Colonic mucosa (tissue), 4 donors: ENCODE results near the gene SETBP1. TPM values are rescaled to one million over a fixed set of nuclear protein-coding genes. Genes with fewer than 3 reads are reported as not detected.

Source experiments
- DNase-seq: peaks from one replicate; pipeline ENCODE4 v3.0.0-alpha.2; 2020
- H3K27ac ChIP-seq: fragments of 200-600 bp; one replicate; pipeline ENCODE4 v1.8.0; 2021
- H3K27me3 ChIP-seq: fragments of 200-600 bp; one replicate; pipeline ENCODE4 v1.8.0; 2021
- H3K36me3 ChIP-seq: fragments of 200-600 bp; one replicate; pipeline ENCODE4 v1.8.0; 2021
- H3K4me1 ChIP-seq: fragments of 200-600 bp; one replicate; pipeline ENCODE4 v1.8.0; 2021; ENCODE audit warnings: mild to moderate bottlenecking
- H3K4me3 ChIP-seq: fragments of 200-600 bp; one replicate; pipeline ENCODE4 v1.8.0; 2021
- H3K9ac ChIP-seq, 2 donors: one replicate each; pipeline ENCODE4 v1.7.0; 2013; ENCODE audit warnings: control low read depth in 2 of 2, low read depth in 2 of 2, low read length in 2 of 2
- H3K9me3 ChIP-seq: fragments of 200-600 bp; one replicate; pipeline ENCODE4 v1.8.0; 2021
- CTCF ChIP-seq: fragments of 200-600 bp; IDR thresholded peaks from one replicate; pipeline ENCODE4 v1.8.0; 2022; ENCODE audit warnings: antibody characterized with exemption, mild to moderate bottlenecking
- intact Hi-C: fragments of 100-400 bp; cut with DNase I; formaldehyde crosslinking; loops from one replicate; pipeline ENCODE4 v1.14.1; 2022
- total RNA-seq, 2 donors: library from RNA; stranded (reverse); fragmentation: NEBNext Ultra II Directional in 1 of 2; extraction: Animal tissue kit (Norgen Biotek cat#: 25700) in 1 of 2; gene quantifications; one replicate each; pipeline ENCODE4 v1.2.1, GENCODE V29; 2021
- donor health status: healthy.
- donor health status: DM: no; HTN: no; CAD: no.
- donor health status: DM: no; HTN: no; CAD: no.

Gene SETBP1
- total RNA-seq, 2 donors from 2014 or later = 9.6 to 11.8 TPM

- no peaks in the 10 kb centered on the region for H3K4me1 ChIP-seq
- H3K9ac ChIP-seq = no peak overlapping the region
- no peak for TF ChIP-seq CTCF
- H3K9me3 ChIP-seq = no peaks in the 10 kb centered on the region
- no peak for DNase-seq
- H3K27ac ChIP-seq = no peak overlapping the region
- no peaks in the 10 kb centered on the region for H3K36me3 ChIP-seq
- intact Hi-C loops = no loop called here
- H3K4me3 ChIP-seq = no peak overlapping the region
- H3K27me3 ChIP-seq = no peaks in the 10 kb centered on the region
Measured at GRCh38 chr18:44747157-44747556, 66.5 kb downstream of the SETBP1 start.

- Histone ChIP-seq H3K4me1 (no peaks in the 10 kb centered on the region), H3K9me3 (no peaks in the 10 kb centered on the region), H3K27ac (no peak overlapping the region), H3K4me3 (no peak overlapping the region), H3K36me3 (no peaks in the 10 kb centered on the region), H3K27me3 (no peaks in the 10 kb centered on the region), H3K9ac (no peak overlapping the region)
- no peak for TF ChIP-seq CTCF
- DNase-seq = no peak
- intact Hi-C loops = no loop called here
Measured at GRCh38 chr18:44748582-44748981, 67.9 kb downstream of the SETBP1 start.

GRCh38 chr18:44750774-44751173 is 70.1 kb downstream of the SETBP1 start:
- H3K27me3 ChIP-seq = no peaks in the 10 kb centered on the region
- no peak overlapping the region for H3K4me3 ChIP-seq
- no peaks in the 10 kb centered on the region for H3K36me3 ChIP-seq
- H3K4me1 ChIP-seq = no peaks in the 10 kb centered on the region
- H3K9me3 ChIP-seq = no peaks in the 10 kb centered on the region
- no peak for DNase-seq
- intact Hi-C loops = no loop called here
- no peak for TF ChIP-seq CTCF
- H3K27ac ChIP-seq = no peak overlapping the region
- H3K9ac ChIP-seq = no peak overlapping the region

- Histone ChIP-seq H3K27me3 (no peaks in the 10 kb centered on the region), H3K4me3 (no peak overlapping the region), H3K27ac (no peak overlapping the region), H3K9ac (no peak overlapping the region), H3K4me1 (no peaks in the 10 kb centered on the region), H3K36me3 (no peaks in the 10 kb centered on the region), H3K9me3 (no peaks in the 10 kb centered on the region)
- no peak for TF ChIP-seq CTCF
- no peak for DNase-seq
- intact Hi-C loops = no loop called here
Measured at GRCh38 chr18:44754567-44754966, 73.9 kb downstream of the SETBP1 start.

- DNase-seq = no peak
- H3K27ac ChIP-seq = peak overlapping the region; percentile 35
Measured at GRCh38 chr18:44758861-44759631, 78.4 kb downstream of the SETBP1 start.

More at GRCh38 chr18:44758861-44759631, 78.4 kb downstream of the SETBP1 start:
- Histone ChIP-seq H3K4me3 (no peak overlapping the region), H3K9me3 (no peaks in the 10 kb centered on the region), H3K9ac (no peak overlapping the region), H3K4me1 (no peaks in the 10 kb centered on the region), H3K36me3 (no peaks in the 10 kb centered on the region), H3K27me3 (no peaks in the 10 kb centered on the region)
- intact Hi-C loops = no loop called here
- no peak for TF ChIP-seq CTCF
